Activated naive CD4-positive, alpha-beta T cell treated with anti-CD3 and anti-CD28 coated beads, Interleukin-2, amount 50 U/mL, for 24 hours (primary cell): ENCODE measurements around the gene CMTM8.
A peak's percentile ranks its signal among the peaks of the same experiment; 100 is the strongest.
"Not testable (repeated sequence)": the region's sequence is repeated elsewhere in the genome, so short reads cannot be mapped to it uniquely, and the experiment has no call there.

ENCODE experiments used
- H3K27ac Mint-ChIP-seq: one replicate; pipeline ENCODE4 v1.8.0; 2021; ENCODE audit warnings: mild to moderate bottlenecking, mixed read lengths
- H3K27me3 Mint-ChIP-seq: one replicate; pipeline ENCODE4 v1.8.0; 2021; ENCODE audit warnings: mixed read lengths
- H3K36me3 Mint-ChIP-seq: one replicate; pipeline ENCODE4 v1.8.0; 2021; ENCODE audit warnings: mixed read lengths
- H3K4me1 Mint-ChIP-seq: one replicate; pipeline ENCODE4 v1.8.0; 2021; ENCODE audit warnings: mixed read lengths
- H3K4me3 Mint-ChIP-seq: one replicate; pipeline ENCODE4 v1.8.0; 2021; ENCODE audit warnings: mild to moderate bottlenecking, mixed read lengths
- H3K9me3 Mint-ChIP-seq: one replicate; pipeline ENCODE4 v1.8.0; 2021; ENCODE audit warnings: mixed read lengths

CMTM8 gene

DNA sequence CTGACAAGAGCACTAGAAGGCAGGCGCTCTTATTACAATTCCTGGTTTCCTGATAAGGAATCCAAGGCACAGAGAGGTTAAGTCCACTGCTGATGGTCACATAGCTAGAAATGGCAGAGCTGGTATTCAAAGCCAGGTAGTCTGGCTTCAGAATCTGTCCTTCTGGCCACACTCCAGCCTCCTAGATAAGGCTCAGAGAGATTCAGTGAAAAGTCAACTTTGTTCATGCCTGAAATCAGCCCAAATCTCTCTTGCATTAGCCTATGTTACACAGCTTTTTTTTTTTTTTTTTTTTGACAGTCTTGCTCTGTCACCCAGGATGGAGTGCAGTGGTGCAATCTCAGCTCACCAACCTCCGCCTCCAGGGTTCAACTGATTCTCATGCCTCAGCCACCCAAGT lies 21.1 kb upstream of the CMTM8 start:
- Mint-ChIP-seq H3K27ac (no peak overlapping the region), H3K27me3 (no peaks in the 10 kb centered on the region), H3K4me3 (no peak overlapping the region), H3K36me3 (no peaks in the 10 kb centered on the region), H3K4me1 (no peaks in the 10 kb centered on the region), H3K9me3 (peaks cover 6% of the 10 kb centered on the region)

DNA sequence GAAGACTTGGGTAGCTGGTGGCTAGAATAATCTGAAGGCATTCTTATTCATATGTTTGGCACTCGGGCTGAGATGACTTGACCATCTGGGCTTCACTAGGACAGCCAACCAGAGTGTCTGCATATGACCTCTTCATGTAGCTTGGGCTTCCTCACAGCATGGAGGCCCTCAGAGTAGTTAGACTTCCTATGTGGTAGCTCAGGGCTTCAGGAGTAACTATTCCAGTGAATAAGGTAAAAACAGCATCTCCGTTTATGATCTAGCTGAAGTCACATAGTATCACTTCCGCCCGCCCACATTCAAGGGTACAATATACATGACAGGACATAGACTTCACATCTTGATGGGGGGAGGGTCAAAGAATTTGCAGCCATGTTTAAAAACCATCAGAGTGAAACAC lies 18.9 kb upstream of the CMTM8 start:
- Mint-ChIP-seq H3K27ac (no peak overlapping the region), H3K9me3 (peaks cover 6% of the 10 kb centered on the region), H3K4me1 (no peaks in the 10 kb centered on the region), H3K27me3 (no peaks in the 10 kb centered on the region), H3K36me3 (no peaks in the 10 kb centered on the region), H3K4me3 (no peak overlapping the region)

DNA sequence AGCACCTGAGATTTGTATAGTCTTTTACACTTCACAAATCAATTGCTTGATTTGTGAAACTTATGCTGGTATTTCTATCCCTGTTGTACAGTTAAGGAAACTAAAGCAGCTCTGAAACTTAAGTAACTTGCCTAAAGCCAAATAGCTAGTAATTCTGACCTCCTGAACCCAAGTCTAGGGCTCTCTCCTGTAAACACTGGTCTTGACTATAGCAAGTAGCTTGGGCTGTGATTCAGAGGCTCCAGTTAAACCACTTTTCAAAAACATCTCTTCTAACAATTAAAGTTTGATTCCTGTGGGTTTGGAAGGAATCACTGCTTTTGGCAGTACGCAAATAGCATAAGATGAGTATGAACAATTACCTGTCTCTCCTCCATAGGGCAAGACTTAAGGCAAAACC lies 18.5 kb upstream of the CMTM8 start:
- Mint-ChIP-seq H3K27ac (no peak overlapping the region), H3K9me3 (peaks cover 6% of the 10 kb centered on the region), H3K27me3 (no peaks in the 10 kb centered on the region), H3K4me3 (no peak overlapping the region), H3K4me1 (no peaks in the 10 kb centered on the region), H3K36me3 (no peaks in the 10 kb centered on the region)

DNA sequence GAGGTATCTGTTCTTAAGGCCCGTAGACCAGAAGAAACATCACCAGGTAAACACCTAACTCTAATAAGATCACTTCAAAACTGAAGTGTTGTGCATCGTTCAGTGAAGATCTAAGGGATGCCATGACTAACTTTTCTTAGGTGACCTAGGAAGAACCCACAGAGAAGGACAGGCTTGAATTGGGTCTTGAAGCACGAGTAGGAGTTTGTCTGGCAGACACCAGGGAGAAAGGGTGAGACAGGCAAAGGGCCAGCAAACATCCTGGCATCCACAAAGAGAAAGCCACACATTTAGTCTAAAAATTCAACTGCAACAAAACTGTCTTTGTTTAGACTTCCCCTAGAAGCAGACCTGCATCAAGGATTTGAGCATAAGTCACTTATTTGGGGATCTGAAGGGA lies 15.5 kb upstream of the CMTM8 start:
- H3K27ac Mint-ChIP-seq = no peak overlapping the region
- no peak overlapping the region for H3K4me3 Mint-ChIP-seq
- H3K27me3 Mint-ChIP-seq = no peaks in the 10 kb centered on the region
- peaks cover 6% of the 10 kb centered on the region for H3K9me3 Mint-ChIP-seq
- no peaks in the 10 kb centered on the region for H3K4me1 Mint-ChIP-seq
- no peaks in the 10 kb centered on the region for H3K36me3 Mint-ChIP-seq

DNA sequence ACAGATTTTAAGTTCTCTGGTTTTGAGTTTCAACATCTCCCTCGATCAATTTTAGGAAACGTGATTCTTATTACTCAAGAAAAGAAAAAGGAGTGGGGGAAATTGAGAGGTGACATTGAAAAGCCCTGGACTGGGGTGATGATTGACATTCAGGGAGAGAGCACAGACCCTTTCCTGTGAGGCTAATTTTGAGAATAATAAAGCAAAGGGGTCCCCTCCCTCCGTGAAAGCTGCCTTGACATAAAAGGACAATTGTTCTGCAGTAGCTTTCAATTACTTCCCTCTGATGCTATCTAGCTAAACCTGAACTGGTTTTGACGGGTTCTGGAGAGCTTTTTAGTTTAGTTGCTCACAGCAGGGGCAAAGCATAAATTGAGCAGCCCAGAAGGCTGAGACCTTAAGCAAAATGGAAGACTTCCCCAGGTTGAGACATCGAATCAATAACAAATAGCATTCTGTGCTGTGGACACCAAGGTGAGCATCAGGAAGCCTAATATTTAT lies 14.4 kb upstream of the CMTM8 start:
- H3K4me3 Mint-ChIP-seq = no peak overlapping the region
- H3K27me3 Mint-ChIP-seq = no peaks in the 10 kb centered on the region
- H3K27ac Mint-ChIP-seq = no peak overlapping the region
- H3K9me3 Mint-ChIP-seq = peaks cover 6% of the 10 kb centered on the region
- no peaks in the 10 kb centered on the region for H3K4me1 Mint-ChIP-seq
- no peaks in the 10 kb centered on the region for H3K36me3 Mint-ChIP-seq

DNA sequence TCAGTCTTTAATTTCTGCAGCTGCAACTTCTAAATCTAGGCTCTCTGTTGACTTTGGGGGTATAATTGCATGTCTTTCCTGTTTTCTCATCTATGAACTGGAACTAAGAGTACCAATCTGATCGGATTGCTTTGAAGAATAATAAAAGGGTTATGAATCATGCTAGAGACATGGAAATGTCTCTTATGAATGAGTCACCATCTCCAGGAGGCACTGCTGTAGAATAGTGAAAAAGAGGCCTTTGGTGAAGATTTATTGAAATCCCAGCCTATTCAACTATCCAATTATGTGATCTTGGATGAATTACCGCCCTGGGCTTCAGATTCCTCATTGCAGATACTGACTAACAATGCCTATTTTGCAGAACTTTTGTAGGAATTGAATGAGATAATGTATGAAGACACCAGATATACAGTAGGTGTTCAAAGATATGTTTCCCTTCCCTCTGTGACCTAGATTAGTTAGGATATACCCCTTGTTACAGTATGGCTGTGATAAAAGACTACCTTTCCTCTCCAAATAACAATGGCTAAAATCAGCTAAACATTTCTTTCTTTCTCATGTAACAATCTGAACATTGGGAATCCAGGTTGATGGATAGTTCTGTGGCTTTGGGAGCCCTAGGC lies 11.5 kb upstream of the CMTM8 start:
- no peak overlapping the region for H3K4me3 Mint-ChIP-seq
- H3K27ac Mint-ChIP-seq = no peak overlapping the region
- no peaks in the 10 kb centered on the region for H3K4me1 Mint-ChIP-seq
- H3K27me3 Mint-ChIP-seq = no peaks in the 10 kb centered on the region
- H3K36me3 Mint-ChIP-seq = no peaks in the 10 kb centered on the region
- no peaks in the 10 kb centered on the region for H3K9me3 Mint-ChIP-seq

DNA sequence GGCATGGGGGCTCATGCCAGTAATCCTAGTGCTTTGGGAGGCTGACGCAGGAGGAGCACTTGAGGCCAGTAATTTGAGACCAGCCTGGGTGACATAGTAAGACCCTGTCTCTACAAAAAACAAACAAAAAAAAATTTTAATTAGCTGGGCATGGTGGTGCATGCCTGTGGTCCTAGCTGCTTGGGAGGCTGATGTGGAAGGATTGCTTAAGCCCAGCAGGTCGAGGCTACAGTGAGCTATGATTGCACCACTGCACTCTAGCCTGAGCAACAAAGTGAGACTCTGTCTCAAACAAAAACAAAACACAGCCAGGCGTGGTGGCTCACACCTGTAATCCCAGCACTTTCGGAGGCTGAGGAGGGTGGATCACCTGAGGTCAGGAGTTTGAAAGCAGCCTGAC lies 9.7 kb upstream of the CMTM8 start:
- not testable (repeated sequence) for H3K4me1 Mint-ChIP-seq, H3K36me3 Mint-ChIP-seq, H3K4me3 Mint-ChIP-seq, H3K9me3 Mint-ChIP-seq, H3K27me3 Mint-ChIP-seq, H3K27ac Mint-ChIP-seq

DNA sequence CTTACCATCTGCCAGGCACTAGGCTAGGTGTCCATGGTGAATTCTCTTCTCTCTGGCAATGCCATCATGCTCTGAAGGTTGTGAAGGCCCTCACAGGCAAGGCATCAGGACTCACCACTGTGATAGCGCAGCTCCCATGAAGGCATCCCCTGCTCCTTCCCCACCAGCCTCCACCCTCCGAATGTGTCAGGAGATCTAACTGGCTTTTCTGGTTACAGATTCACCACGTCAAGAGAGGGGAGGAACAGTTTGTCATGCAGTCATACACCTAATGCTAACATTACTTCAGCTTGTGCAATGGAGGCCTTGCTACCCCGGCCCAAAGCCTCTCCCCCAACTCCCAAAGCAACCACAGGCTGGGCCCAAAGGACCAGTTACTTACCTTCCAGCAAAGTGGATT lies 8.9 kb upstream of the CMTM8 start:
- H3K36me3 Mint-ChIP-seq = no peaks in the 10 kb centered on the region
- H3K27ac Mint-ChIP-seq = no peak overlapping the region
- H3K4me3 Mint-ChIP-seq = no peak overlapping the region
- H3K4me1 Mint-ChIP-seq = no peaks in the 10 kb centered on the region
- H3K9me3 Mint-ChIP-seq = no peaks in the 10 kb centered on the region
- H3K27me3 Mint-ChIP-seq = no peaks in the 10 kb centered on the region

DNA sequence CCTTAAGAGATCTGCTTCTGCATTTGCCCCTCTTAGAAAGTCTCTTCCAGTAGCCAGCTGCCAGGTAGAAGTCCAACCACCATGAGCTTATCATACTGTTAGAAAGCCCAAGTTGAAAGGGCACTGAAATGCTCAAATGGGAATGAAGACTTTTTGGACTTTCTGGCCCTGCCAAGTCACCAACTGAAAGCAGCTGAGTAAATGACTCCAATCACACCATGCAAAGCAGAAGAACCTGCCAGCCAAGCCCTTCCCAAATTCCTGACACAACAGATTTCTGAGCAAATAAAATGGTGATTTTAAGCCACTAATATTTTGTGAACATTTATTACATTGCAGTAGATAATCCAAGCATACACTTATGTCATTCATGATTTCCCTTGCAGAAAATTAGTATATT lies 2.1 kb upstream of the CMTM8 start:
- Mint-ChIP-seq H3K27me3 (no peaks in the 10 kb centered on the region), H3K36me3 (no peaks in the 10 kb centered on the region), H3K27ac (no peak overlapping the region), H3K9me3 (no peaks in the 10 kb centered on the region), H3K4me1 (peaks cover 37% of the 10 kb centered on the region), H3K4me3 (peak overlapping the region; percentile 26)

DNA sequence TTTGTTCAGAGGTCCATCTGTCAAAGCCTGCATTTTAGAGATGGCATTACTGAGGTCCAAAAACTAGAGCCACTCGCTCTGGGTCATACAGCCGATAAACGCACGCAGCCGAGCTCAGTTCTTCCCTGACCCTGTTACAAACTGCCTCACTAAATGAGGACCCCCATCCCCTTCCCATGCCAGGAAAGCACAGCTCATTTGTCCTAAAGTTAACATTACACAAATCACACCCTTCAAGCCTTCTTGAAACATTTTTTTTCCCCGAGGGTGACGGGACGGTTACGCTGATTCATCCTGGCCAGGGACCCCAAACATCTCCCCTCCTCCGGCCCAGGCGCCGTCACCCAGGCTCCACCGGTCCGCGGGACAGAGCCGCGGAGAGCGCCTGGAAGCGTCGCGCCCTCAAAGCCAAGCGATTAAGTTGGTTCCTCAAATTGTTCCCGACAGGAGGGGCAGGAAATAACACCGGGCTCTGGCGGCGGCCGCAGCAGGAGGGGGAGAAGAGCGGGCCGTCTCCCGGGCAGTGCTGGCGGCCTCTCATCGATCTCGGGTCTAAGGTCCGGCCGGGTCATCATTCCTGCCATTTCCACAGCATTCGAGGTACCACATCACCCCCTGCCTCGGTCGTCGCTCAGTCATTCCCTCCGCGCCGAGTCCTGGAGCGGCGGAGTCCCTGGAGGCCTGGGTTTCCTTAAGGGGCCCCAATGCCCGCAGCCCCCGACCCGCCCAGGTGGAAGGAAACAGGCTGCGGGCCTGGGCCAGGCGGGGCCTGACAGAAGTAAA lies 619 bp upstream of the CMTM8 start:
- Mint-ChIP-seq H3K4me1 (peaks cover 49% of the 10 kb centered on the region), H3K9me3 (no peaks in the 10 kb centered on the region), H3K27me3 (no peaks in the 10 kb centered on the region), H3K36me3 (peaks cover 3% of the 10 kb centered on the region), H3K27ac (peak overlapping the region; percentile 11), H3K4me3 (peak overlapping the region; percentile 64)

DNA sequence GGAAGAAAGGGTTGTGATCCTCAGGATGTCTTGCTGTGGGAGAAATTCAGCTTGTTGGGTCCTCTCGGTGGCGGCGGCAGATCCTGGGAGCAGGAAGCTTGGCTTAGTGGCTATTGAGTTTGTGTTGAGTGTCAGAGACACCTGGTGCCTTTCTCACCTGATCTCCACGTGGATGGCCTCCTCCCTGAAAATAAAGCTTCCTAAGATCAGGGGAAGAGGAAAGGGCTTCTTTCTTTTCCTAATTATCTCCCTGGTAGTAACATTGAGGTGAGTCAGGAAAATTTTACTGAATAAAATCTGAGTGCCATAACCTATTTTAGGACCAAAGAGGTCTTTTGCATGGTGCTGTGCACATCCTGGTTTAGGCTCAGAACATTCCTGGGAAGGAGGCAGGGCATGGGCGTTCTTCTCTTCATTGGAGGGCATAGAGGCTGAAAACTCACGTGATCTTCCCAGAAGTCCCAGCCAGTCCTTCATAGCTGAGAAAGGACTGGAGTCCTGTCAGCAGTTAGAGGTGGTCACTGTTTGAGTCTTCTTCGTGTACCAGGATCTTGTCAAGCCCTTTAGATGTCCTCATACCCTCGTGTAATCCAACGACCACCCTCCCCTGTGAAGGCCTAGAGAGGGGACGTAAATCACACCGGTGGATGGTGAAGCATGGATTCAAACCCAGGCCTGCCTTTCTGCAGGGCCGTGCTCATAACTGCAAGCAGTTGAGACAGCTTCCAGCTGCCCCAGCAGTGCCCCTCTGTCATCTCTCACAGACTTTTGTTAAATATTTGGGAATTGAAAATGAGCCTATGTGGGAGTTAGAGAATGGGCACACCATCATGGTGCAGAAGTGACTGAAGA lies 1.1 kb downstream of the CMTM8 start:
- Mint-ChIP-seq H3K27ac (peak overlapping the region; percentile 55), H3K9me3 (no peaks in the 10 kb centered on the region), H3K27me3 (no peaks in the 10 kb centered on the region), H3K4me3 (peak overlapping the region; percentile 89), H3K36me3 (peaks cover 3% of the 10 kb centered on the region), H3K4me1 (peaks cover 61% of the 10 kb centered on the region)

DNA sequence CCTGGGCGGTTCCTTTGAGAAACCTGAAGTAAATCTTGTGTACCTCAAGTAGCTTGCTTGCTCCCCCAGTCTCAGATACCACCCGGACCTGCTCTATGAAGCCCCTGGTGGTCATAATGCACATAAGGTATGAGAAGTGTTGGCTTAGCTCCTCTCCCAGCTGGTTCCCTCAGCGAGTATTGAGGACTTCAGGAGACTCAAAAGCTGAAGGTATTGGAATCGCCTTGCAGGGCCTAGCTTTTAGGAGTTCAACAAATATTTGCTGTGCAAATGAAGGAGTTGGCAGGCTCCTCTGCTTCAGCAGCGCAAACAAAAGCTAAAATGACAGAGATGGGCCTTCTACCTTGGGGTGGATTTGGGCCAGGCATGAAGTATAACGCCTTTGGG lies 1.7 kb downstream of the CMTM8 start:
- Mint-ChIP-seq H3K4me1 (peaks cover 67% of the 10 kb centered on the region), H3K4me3 (peak overlapping the region; percentile 89), H3K27ac (no peak overlapping the region), H3K27me3 (no peaks in the 10 kb centered on the region), H3K36me3 (peaks cover 3% of the 10 kb centered on the region), H3K9me3 (no peaks in the 10 kb centered on the region)

DNA sequence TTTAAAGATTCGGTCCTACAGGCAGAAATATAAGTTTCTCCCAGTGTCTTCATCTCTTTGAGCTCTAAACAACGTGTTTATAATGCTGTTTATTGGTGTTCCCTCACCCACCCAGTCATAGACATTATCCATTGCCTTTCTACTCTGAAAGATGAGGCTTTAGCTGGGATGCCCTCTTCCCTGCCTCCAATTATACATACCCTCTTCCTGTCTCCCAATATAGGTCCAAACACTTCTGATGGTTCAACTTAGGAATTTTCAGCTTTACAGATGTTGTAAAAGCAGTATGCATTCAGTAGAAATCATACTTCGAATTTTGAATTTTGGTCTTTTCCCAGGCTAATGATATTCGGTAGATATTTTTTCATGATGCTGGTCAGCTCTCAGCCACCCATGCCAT lies 2.6 kb downstream of the CMTM8 start:
- Mint-ChIP-seq H3K27ac (no peak overlapping the region), H3K4me1 (peaks cover 77% of the 10 kb centered on the region), H3K9me3 (no peaks in the 10 kb centered on the region), H3K27me3 (no peaks in the 10 kb centered on the region), H3K4me3 (peak overlapping the region; percentile 89), H3K36me3 (peaks cover 3% of the 10 kb centered on the region)

DNA sequence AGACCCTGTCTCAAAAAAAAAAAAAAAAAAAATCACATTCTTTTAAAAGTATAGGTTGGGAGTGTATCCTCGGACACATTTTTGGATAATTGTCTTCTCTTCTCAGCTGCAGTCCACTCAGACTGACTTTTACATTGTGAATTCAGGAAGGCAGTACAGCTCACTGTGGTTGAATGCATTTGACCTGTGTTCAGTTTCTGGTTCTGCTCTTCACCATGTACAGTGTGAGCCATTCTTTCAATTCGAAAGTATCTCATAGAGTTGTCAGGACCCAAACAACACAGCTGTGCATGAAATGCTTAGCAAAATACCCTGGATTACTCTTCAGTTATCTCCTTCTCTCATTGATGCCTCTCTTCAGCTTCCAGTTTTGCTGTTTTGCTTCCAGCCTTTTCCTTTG lies 5.0 kb downstream of the CMTM8 start:
- Mint-ChIP-seq H3K36me3 (peaks cover 3% of the 10 kb centered on the region), H3K9me3 (no peaks in the 10 kb centered on the region), H3K4me3 (no peak overlapping the region), H3K27me3 (no peaks in the 10 kb centered on the region), H3K4me1 (peaks cover 73% of the 10 kb centered on the region), H3K27ac (no peak overlapping the region)

DNA sequence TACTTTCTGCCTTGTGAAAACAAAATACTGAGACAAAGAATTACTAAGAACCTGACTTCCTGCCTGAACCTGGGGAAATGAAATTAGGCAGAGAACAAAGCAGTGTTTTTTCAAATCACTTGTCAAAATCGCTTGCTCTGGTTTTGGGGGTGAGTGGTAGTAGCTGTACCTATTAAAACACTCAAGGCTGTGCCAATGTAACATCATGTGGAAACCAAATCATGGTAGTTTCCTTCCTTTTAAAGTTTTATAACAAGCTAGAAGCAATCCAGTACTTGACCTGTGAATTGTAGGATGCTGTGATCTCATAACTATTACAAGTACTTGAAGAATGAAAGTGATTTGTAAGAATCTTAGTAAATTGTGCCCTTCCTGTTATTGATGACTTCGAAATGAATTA lies 6.7 kb downstream of the CMTM8 start:
- no peaks in the 10 kb centered on the region for H3K9me3 Mint-ChIP-seq
- peaks cover 71% of the 10 kb centered on the region for H3K4me1 Mint-ChIP-seq
- H3K27ac Mint-ChIP-seq = peak overlapping the region; percentile 71
- peaks cover 4% of the 10 kb centered on the region for H3K36me3 Mint-ChIP-seq
- H3K4me3 Mint-ChIP-seq = peak overlapping the region; percentile 65
- no peaks in the 10 kb centered on the region for H3K27me3 Mint-ChIP-seq
